ENCODE data around the gene KSR1.

DNA sequence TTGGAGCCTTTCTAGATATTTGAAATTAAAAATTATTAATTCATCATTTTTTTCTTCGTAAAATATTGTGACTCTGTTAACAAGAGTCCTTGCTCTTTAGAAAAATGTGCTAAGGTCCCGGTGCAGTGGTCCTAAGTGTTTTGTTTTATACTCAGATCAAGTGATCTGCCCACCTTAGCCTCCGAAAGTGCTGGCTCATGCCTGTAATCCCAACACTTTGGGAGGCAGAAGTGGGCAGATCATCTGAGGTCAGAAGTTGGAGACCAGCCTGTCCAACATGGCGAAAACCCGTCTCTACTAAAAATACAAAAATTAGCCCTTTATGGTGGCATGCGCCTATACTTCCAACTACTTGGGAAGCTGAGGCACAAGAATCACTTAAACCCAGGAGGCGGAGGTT is 92.1 kb downstream of the KSR1 start:
- TF ChIP-seq, protein P1, sequence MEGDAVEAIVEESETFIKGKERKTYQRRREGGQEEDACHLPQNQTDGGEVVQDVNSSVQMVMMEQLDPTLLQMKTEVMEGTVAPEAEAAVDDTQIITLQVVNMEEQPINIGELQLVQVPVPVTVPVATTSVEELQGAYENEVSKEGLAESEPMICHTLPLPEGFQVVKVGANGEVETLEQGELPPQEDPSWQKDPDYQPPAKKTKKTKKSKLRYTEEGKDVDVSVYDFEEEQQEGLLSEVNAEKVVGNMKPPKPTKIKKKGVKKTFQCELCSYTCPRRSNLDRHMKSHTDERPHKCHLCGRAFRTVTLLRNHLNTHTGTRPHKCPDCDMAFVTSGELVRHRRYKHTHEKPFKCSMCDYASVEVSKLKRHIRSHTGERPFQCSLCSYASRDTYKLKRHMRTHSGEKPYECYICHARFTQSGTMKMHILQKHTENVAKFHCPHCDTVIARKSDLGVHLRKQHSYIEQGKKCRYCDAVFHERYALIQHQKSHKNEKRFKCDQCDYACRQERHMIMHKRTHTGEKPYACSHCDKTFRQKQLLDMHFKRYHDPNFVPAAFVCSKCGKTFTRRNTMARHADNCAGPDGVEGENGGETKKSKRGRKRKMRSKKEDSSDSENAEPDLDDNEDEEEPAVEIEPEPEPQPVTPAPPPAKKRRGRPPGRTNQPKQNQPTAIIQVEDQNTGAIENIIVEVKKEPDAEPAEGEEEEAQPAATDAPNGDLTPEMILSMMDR (IDR thresholded peaks at IDR 0.05): no peak
- no peak for TF ChIP-seq POLR2A (IDR thresholded peaks at IDR 0.05)
- TF ChIP-seq EP300 (IDR thresholded peaks at IDR 0.05): no peak
- TF ChIP-seq POLR2AphosphoS5 (IDR thresholded peaks at IDR 0.05): no peak
